Muscle layer of duodenum (tissue), 2 donors: ENCODE measurements around the gene DDX52.
A peak's percentile ranks its signal among the peaks of the same experiment; 100 is the strongest.
"Not testable (repeated sequence)": the region's sequence is repeated elsewhere in the genome, so short reads cannot be mapped to it uniquely, and the experiment has no call there.

ENCODE experiments used
- H3K27ac ChIP-seq: one replicate; pipeline ENCODE4 v1.7.0; 2013; ENCODE audit warnings: mild to moderate bottlenecking, low read length
- H3K27me3 ChIP-seq: one replicate; pipeline ENCODE4 v1.7.0; 2013; ENCODE audit warnings: low read depth, mild to moderate bottlenecking, control low read depth, low read length
- H3K36me3 ChIP-seq, 2 donors: one replicate each; pipeline ENCODE4 v1.7.0; 2013; ENCODE audit warnings: low read length in 2 of 2, control low read depth in 1 of 2, mild to moderate bottlenecking in 1 of 2; ENCODE audit not compliant: insufficient read depth in 2 of 2, control insufficient read depth in 1 of 2
- H3K4me1 ChIP-seq, 2 donors: one replicate each; pipeline ENCODE4 v1.7.0; 2013; ENCODE audit warnings: low read length in 2 of 2, mild to moderate bottlenecking in 2 of 2, control low read depth in 1 of 2, moderate library complexity in 1 of 2; ENCODE audit not compliant: insufficient read depth in 2 of 2, control insufficient read depth in 1 of 2
- H3K4me3 ChIP-seq, 2 donors: one replicate each; pipeline ENCODE4 v1.7.0; 2013; ENCODE audit warnings: low read length in 2 of 2, low read depth in 1 of 2, mild to moderate bottlenecking in 1 of 2
- H3K9me3 ChIP-seq, 2 donors: one replicate each; pipeline ENCODE4 v1.7.0; 2013; ENCODE audit warnings: low read length in 2 of 2, control low read depth in 1 of 2, mild to moderate bottlenecking in 1 of 2; ENCODE audit not compliant: control insufficient read depth in 1 of 2
- donor health status: healthy.

DDX52 gene, protein sequence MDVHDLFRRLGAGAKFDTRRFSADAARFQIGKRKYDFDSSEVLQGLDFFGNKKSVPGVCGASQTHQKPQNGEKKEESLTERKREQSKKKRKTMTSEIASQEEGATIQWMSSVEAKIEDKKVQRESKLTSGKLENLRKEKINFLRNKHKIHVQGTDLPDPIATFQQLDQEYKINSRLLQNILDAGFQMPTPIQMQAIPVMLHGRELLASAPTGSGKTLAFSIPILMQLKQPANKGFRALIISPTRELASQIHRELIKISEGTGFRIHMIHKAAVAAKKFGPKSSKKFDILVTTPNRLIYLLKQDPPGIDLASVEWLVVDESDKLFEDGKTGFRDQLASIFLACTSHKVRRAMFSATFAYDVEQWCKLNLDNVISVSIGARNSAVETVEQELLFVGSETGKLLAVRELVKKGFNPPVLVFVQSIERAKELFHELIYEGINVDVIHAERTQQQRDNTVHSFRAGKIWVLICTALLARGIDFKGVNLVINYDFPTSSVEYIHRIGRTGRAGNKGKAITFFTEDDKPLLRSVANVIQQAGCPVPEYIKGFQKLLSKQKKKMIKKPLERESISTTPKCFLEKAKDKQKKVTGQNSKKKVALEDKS

DNA sequence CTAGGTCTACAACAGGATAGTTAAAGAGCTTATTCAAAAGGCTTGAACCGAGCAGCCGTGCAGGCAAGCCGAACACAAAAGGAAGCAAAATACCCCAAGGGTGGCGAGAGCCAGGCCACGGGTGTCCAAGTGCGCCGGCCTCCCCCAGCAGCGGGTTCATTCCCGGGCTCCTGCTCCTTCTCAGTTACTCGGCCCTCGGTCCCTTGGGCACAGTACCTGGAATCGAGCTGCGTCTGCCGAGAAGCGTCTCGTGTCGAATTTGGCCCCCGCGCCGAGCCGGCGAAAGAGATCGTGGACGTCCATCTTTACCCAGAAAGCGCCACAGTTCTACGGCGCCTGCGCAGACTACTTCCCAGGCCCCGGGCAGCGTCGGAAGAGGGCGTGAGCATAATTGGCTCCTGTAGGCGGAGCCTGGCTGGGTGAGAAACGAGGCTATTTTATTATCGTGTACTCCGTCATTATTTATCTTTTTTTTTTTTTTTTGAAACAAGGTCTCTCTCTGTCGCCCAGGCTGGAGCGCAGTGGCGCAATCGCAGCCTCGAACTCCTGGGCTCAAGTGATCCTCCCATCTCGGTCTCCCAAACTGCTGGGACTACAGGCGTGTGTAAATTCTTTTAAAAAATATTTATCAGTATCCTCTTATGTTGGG lies at the start of gene DDX52:
Gene DDX52, minus strand, starts transcription at position 329 of the 649 bp plus-strand sequence. Its CDS starts 26 bp downstream, at position 303.
- H3K9me3 ChIP-seq: no peaks in the 10 kb centered on the region
- H3K27ac ChIP-seq: peak within 1 kb of the TSS; percentile 93
- no peaks in the 10 kb centered on the region for H3K27me3 ChIP-seq
- peak within 1 kb of the TSS; percentile 89 to 96 for H3K4me3 ChIP-seq
- H3K4me1 ChIP-seq: peaks cover 10 to 28% of the 10 kb centered on the region in 2 donors
- H3K36me3 ChIP-seq: peaks cover 7 to 18% of the 10 kb centered on the region in 2 donors

DNA sequence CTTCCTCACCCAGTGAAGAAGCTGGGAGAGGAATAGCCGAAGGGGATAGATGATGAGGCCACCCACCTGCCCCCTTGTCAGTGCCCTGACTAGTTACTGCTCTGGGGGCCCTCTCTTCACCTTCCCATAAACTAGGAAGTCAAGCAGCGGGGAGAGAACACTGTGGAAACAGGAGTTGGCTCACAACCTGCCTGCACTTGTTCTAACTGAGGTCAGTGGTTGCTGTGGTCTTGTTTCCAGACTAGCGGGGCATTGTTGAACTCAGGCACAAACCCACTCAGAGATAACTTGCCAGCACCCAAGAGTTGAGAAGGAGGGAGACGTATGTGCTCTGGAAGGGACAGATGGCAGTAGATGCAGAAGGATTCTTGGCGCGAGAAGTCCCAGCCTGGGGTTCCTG lies 48.6 kb upstream of the DDX52 start:
- H3K27me3 ChIP-seq: no peaks in the 10 kb centered on the region
- peaks cover 0 to 6% of the 10 kb centered on the region in 2 donors for H3K9me3 ChIP-seq
- H3K36me3 ChIP-seq: no peaks in the 10 kb centered on the region
- H3K4me3 ChIP-seq: no peak overlapping the region
- no peaks in the 10 kb centered on the region for H3K4me1 ChIP-seq
- H3K27ac ChIP-seq: no peak overlapping the region

DNA sequence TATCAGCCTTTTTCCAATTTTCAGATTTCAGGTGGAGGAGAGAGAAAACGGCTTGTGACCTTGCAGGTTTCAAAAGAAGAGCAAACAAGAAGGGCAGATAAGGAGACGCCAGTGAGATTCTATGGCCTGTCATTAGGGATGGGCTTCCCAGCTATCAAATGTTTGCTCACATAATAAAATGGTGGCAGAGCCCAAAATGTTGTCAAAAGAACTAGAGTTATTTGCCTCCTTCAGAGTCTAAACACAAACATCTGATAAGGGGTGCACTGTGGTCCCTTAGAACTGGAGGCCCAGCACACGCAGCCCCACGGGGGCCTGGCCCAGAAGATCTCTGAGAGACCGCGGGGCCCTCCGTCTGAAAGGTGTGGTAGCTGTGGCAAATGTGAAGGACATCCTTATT lies 46.1 kb upstream of the DDX52 start:
- H3K27ac ChIP-seq: no peak overlapping the region
- no peaks in the 10 kb centered on the region for H3K27me3 ChIP-seq
- no peaks in the 10 kb centered on the region for H3K36me3 ChIP-seq
- H3K9me3 ChIP-seq: no peaks in the 10 kb centered on the region
- no peak overlapping the region for H3K4me3 ChIP-seq
- H3K4me1 ChIP-seq: no peaks in the 10 kb centered on the region

DNA sequence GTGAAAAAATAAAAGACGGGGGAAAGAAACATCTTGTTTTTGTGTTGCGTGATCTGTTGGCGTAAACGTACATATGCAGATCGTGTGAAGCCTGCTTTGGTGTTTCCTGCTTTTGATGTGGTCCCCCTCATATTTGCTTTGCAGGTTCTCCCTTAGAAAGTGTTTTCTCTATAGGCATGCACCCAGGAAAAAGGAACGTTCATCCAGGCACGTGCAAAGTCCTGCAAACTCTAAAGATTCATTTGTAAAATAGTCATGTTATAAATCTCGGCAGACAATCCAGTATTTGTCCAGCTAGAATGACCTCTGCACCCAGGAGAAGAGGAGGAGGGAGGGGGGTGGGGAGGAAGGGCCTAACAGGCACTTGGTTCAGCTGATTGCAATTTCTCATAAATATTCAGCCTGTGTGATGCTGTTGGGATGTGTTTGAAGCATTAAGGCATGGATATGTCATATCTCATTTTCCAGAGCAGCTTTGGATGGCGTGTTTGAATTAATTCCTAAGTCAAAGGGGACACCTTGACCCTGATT lies 40.3 kb upstream of the DDX52 start:
- Histone ChIP-seq H3K27ac (no peak overlapping the region), H3K4me1 (no peaks in the 10 kb centered on the region), H3K27me3 (no peaks in the 10 kb centered on the region), H3K36me3 (no peaks in the 10 kb centered on the region), H3K9me3 (no peaks in the 10 kb centered on the region), H3K4me3 (no peak overlapping the region)

DNA sequence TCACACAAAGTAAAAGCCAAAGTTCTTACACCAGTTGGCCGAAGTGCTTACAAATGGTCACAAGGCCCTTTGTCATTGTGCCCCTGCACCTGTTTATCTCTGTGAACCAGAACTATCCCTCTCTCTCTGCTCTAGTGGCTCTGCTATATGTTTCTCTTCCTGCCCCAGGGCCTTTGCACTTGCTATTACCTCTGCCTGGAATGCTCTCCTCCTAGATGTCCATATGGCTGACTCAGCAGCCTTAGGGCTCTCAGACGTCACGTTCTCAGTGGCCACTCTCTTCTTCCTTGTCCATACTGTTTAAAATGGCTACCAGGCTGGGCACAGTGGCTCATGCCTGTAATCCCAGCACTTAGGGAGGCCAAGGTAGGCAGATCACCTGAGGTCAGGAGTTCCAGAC lies 38.8 kb upstream of the DDX52 start:
- H3K27ac ChIP-seq: no peak overlapping the region

DNA sequence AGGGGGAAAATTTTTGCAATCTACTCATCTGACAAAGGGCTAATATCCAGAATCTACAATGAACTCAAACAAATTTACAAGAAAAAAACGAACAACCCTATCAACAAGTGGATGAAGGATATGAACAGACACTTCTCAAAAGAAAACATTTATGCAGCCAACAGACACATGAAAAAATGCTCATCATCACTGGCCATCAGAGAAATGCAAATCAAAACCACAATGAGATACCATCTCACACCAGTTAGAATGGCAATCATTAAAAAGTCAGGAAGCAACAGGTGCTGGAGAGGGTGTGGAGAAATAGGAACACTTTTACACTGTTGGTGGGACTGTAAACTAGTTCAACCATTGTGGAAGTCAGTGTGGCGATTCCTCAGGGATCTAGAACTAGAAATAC lies 36.7 kb upstream of the DDX52 start:
- not testable (repeated sequence) for H3K27ac ChIP-seq, H3K4me3 ChIP-seq, H3K36me3 ChIP-seq, H3K27me3 ChIP-seq, H3K4me1 ChIP-seq, H3K9me3 ChIP-seq

More for the DNA sequence above, 38.8 kb upstream of the DDX52 start:
- Histone ChIP-seq H3K36me3 (no peaks in the 10 kb centered on the region), H3K27me3 (no peaks in the 10 kb centered on the region), H3K4me1 (no peaks in the 10 kb centered on the region), H3K9me3 (no peaks in the 10 kb centered on the region), H3K4me3 (no peak overlapping the region)

DNA sequence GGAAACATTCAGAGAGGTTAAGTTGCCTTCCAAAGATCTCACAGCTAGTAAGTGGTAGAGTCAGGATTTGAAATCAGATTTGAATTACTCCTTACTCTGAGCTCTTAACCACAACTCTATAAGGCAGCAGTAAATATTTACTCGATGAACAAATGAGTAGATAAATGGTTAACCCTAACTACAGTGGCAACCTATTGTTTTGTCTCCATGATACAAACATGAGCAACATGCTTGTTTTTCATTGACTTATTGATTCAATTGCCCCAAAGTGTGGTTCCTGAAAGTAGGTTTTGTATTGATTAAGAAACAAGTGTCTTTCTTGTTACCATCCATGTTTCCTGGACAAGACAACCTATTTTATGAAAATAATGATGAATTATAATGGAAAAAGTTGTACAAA lies 34.8 kb upstream of the DDX52 start:
- no peak overlapping the region for H3K27ac ChIP-seq
- H3K9me3 ChIP-seq: no peaks in the 10 kb centered on the region
- no peaks in the 10 kb centered on the region for H3K36me3 ChIP-seq
- H3K4me1 ChIP-seq: no peaks in the 10 kb centered on the region
- no peaks in the 10 kb centered on the region for H3K27me3 ChIP-seq
- H3K4me3 ChIP-seq: no peak overlapping the region

DNA sequence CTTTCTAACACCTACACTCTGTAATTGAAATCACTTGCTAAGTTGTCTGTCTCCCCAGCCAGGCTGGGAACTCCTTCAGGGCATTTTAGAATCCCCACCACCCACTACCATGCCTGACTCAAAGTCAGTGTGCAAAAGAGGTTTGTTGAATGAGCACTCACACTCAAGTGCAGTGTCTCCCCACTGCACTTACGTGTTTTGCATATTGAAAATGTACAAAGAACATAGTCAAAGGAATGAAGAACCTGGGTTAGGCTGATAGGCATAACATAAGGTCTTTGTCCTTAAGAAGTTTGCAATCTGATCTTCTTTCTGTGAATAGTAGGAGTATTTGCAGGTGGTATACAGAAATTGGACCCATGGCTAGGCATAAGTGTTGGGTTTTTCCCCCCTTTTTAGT lies 33.8 kb upstream of the DDX52 start:
- Histone ChIP-seq H3K27ac (no peak overlapping the region), H3K4me1 (peaks cover 0 to under 1% of the 10 kb centered on the region in 2 donors)

DNA sequence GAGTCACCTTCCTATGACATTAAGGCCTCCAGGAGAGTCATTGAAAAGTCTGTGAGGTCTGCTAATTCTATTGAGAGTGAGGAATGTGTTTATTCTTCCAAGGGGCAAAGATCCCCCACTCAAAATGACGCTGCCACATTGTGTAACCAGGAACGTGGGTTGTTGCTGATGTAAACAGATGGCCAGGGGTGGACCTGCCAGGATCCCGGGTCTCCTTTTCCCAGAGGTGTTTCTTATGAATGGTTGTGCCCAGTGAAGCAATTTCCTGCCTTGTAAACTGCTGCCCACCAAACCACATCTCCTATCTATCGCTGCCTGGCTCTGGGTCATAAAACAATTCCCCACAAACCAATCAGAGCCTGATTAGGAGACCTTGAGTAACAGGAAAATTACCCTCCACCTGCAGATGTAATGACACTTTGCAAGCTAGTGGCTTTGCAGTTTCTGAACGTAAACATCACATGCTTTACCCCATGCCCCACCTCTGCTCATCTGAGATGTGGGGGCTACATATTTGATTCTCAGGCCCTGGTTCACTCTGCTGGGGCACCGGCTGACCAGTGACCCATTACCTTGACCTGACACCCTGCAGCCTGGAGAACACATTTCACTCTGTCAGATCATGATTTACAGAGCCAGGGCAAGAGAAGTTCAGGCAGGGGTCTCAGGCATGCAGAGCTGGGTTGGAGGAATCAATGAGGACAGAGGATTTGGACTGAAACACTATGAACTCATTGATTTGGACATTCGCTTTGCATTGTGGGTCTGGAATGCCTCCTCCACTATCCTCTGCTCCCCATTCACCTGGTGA lies 33.1 kb upstream of the DDX52 start:
- Histone ChIP-seq H3K4me3 (no peak overlapping the region), H3K27ac (no peak overlapping the region), H3K36me3 (no peaks in the 10 kb centered on the region)

More for the DNA sequence above, 33.8 kb upstream of the DDX52 start:
- no peak overlapping the region for H3K4me3 ChIP-seq
- H3K9me3 ChIP-seq: no peaks in the 10 kb centered on the region
- no peaks in the 10 kb centered on the region for H3K27me3 ChIP-seq
- no peaks in the 10 kb centered on the region for H3K36me3 ChIP-seq

DNA sequence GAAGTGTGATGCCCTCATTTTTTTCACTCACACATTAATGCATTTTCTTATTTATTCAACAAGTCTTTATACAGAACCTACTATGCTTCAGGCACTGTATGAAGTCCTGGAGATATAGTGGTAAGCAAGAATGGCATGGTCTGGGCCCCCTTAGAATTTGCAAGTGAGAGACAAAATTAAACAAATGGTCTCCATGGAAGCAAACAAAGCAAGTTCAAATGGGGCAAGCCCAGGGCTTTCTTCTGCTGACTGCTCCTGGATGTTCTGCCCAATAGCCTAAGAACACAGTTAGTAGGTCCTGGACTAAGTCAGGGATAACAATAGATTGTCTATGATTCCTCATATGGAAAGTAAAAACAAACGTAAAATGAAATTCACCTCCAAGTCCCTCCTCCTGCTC lies 31.3 kb upstream of the DDX52 start:
- Histone ChIP-seq H3K4me1 (peaks cover 0 to 4% of the 10 kb centered on the region in 2 donors), H3K4me3 (no peak overlapping the region), H3K27ac (no peak overlapping the region), H3K9me3 (no peaks in the 10 kb centered on the region), H3K27me3 (no peaks in the 10 kb centered on the region), H3K36me3 (no peaks in the 10 kb centered on the region)

More for the DNA sequence above, 33.1 kb upstream of the DDX52 start:
- H3K9me3 ChIP-seq: no peaks in the 10 kb centered on the region
- H3K27me3 ChIP-seq: no peaks in the 10 kb centered on the region
- H3K4me1 ChIP-seq: peaks cover 0 to 4% of the 10 kb centered on the region in 2 donors

DNA sequence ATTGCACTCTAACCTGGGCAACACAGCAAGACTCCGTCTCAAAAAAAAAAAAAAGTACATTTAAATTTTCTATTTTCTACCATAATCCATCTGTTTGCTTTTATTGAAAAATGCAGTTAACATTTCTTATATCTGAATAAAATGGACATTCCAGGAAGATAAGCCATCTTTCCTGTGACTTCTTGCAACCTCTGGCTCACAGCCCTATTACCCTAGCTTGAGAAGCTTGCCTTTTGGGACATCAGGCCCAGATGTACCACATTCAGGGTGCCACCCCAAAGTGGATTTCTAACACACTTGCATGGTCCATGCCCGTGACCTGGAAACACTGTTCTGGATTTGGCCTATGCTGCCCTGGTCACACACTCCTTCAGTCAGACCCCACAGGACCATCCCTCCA lies 30.1 kb upstream of the DDX52 start:
- peaks cover 0 to 4% of the 10 kb centered on the region in 2 donors for H3K4me1 ChIP-seq
- H3K27me3 ChIP-seq: no peaks in the 10 kb centered on the region
- no peaks in the 10 kb centered on the region for H3K36me3 ChIP-seq
- H3K9me3 ChIP-seq: no peaks in the 10 kb centered on the region
- no peak overlapping the region for H3K4me3 ChIP-seq
- H3K27ac ChIP-seq: no peak overlapping the region
